IPS-NIHi7 (cell line): Measurements from ENCODE around the gene NCAPD3.
"Not testable (repeated sequence)": the region's sequence is repeated elsewhere in the genome, so short reads cannot be mapped to it uniquely, and the experiment has no call there.

Experiments used
- DNase-seq: peaks from one replicate; pipeline ENCODE4 v3.0.0; 2012; ENCODE audit warnings: mixed read lengths; ENCODE audit errors: extremely low spot score

NCAPD3 gene

DNA sequence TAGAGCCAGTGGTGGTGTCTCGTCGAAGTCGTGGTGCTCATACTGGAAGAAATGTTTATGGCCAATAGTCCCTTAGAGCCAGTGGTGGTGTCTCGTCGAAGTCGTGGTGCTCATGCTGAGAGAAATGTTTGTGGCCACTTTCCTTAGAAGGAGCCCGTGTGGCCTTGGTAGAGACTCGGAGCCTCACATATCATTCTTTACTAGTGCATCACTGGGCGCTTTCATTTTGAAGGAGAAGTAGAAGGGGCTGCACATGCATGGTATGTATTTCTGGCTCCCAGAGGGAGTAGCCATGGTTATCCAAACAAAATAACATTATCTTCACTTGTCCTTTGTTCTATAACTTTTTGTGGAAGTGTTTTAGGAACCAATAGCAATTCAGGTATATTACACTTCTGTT is 85.4 kb downstream of the NCAPD3 start:
- no peak for DNase-seq

DNA sequence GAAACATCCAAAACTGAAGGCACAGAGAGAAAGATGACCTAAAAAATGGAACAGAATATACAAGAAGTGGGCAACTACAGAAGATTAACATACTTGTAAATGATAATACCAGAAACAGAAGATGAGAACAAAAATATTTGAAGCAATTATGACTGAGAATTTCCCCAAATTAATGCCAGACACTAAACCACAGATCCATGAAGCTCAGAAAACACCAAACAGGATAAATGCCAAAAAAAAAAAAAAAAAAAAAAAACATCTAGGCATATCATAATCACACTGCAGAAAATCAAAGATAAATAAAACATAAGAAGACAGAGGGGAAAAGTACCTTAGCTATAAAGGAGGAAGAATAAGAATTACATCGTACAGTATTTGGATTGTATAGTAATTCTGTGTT is 89.6 kb downstream of the NCAPD3 start:
- no peak for DNase-seq

DNA sequence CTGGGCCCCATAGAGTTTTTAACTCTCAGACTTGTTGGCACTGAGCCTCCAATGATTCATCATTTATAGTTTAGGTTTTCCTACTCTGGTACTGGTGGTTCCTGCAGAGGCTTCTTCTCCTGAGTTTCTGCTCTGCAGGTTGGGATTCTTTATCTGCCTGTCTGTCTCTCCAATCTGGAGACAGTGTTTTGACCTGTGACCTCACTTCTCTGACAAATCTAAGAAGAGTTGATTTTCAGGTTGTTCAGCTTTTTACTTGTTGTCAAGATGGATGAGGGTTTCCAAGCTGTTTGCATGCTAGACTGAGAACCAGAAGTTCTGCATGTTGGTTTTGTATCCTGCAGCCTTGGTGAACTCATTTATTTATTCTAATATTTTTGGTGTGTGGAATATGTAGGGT is 91.0 kb downstream of the NCAPD3 start:
- no peak for DNase-seq

DNA sequence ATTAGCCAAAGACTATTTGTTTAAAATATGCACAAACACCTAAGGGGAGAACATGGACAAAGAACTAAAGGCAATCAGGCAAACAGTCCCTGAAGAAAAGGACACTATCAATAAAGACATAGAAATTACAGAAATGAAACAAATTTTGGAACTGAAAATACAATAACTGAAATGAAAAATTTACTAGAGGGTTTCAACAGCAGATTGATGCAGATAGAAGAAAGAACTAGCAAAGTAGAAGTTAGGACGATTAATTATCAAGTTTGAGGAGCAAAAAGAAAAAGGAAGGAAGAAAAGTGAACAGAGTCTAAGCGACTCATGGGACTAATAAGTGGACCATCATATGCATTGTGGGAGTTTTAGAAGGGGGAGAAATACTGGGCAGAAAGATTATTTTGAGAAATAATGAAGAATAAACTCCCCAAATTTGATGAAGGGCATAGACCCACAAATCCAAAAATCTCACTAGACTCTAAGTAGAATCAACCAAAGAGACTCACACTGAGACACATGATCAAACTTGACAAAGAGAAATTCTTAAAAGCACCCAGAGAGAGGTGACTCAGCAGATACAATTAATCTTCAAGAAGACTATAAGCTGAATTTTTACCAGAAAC is 92.0 kb downstream of the NCAPD3 start:
- DNase-seq = no peak

DNA sequence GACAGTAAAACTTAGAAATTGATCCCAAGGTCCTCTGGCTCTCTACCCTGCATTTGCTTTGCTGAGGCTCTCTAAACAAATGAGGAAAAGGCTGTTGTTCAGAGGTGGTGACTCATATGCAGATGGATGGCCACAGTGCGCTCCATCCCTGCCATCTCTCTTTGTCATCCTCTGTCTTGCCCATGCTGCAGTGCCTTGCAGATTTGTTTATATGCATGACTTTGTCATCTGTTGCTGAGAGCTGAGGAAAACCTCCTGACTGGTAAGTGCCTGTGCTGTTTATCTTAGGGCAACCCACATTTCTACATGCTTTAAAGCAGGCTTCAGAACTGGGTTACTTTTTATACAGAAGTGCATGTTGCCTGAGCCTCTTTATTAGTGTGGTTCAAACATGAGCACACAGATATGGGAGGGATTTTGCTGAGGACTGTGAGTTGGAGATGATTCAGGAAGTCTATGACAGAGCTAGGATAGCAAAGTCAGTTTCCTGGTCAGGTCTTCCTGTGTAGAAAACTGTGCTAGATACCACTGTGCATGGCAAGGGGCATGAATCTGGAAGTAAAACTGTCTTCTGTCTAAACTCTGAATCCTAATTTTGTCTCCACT is 97.4 kb downstream of the NCAPD3 start:
- peak; percentile 61 for DNase-seq

DNA sequence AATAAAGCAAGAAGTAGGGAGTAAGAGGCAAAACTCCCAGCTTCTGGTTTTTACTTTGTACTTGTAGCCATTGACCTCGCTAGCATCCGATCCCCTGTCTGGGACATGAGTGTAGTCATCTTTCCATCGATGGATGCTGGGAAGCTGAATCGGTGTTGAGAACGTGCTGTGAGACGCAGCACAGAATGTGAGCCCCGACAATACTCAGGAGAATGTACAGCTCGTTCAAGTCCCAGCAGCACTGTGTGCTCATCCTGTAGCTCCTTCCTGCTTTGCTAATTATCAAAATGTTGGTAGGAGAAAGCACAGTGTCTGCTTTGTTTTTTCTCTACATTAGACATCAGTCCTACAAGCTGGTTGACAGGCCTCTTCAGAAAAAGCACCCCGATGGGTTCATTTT is 98.3 kb downstream of the NCAPD3 start:
- DNase-seq = no peak

DNA sequence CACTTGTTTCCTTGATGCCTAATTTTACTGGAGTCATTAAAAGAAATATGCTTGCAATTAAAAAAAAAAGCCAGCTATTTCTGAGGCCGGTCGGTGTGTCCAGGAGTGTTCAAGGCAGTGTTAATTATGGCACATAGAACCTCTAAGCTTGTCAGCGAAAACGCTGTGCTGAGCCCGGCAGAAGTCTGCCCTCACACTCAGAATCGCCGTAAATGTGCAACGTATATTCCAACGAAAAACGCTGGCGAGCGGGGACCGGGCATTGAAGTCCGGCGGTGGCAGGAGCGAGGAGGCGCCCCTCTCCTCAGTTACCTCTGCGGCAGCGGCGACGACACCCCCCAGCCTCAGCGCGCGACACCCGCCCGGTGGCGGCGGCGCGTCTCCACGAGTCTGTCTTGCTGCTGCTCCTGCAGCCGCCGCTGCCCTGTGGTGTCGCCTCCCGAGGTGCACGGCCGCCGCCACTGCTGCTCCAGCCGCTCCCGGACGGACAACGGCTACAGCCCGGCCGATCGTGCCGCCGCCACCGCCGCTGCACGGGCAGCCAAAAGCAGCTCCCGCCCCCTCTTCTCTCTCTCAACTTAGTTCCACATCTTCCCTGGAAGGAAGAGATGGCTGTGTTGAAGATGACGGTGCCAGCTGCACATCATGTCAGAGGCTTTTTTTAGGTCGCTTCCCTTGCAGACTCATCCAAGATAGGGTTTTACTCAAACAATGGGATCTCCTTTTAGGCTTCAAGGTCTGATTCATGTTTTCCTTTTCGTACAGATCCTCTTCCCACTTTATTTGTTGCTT is 98.9 kb downstream of the NCAPD3 start:
- DNase-seq = peak; percentile 73

DNA sequence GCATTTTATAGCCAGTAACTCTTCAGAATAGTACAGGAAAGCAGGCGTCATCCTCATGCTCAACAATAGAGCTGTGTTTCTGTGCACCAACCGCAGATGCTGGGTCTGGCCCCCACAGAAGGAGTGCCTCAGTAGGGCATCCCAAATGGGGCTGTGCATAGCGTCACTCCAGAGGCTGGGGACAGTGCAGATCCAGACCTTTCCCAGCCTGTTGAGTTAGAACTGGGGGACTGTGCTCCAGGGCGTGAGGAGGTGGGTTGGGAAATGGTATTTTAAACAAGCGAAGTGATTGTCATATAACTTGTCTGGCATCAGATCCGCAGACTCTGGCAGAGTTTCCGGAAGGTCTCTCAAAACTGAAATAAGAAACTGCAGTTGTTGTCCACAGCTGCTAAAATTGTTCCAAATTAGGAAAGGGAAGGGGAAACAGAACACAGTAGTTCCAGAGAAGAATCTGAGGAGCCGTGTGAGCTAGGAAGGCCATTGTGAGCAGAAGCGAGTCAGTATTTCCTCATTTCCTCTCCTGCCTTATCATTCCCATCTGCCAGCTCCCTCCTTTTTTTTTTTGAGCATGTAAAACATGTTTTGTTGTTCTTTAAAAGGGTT is 102.7 kb downstream of the NCAPD3 start:
- no peak for DNase-seq

DNA sequence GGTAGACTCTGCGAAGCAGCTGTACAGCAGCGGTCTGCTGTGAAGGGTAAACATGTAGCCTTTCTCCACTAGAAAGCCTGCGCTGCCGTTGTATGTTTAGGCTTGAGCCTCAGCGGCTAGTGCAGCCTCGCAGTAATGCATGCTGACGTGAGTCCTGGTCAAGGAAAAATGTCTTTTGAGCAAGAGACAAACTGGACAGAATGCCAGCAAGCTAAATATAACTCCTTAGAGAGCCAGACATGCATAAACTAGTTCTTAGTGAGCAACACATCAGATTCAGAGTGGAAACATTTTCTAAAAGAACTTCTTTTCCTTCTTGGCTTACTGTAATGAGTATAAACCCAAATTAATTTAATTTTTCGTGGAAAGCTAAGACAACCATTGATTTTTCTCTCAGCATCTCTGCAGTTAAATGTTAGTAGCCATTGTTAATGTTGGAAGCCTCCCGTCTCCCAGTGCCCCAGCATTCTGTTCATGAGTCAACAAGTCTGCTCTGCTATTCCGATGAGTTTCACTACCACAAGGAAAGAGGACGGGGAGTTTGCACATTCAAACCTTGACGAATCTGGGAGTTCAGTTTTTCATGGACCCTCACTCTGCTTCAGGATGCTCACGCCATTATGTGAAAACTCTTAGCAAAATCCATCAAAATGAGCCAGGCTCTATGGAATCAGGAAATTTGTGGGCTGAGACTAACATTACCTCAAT is 103.5 kb downstream of the NCAPD3 start:
- no peak for DNase-seq

DNA sequence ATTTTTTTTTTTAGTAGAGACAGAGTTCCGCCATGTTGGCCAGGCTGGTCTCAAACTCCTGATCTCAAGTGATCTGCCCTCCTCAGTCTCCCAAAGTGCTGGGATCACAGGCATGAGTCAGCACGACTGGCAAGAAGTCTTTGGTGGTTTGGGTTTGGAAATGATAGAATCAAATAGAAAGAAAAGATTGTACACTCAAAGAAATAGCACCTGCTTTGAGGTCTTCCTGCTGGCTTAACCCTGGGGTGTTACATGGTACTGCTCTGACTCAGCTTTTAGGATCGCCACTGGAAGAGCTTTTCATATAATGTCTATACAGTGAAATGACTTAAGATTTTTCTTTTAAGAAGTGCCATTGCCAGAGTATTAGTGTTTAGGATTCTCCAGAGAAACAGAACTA is 104.7 kb downstream of the NCAPD3 start:
- DNase-seq = no peak

DNA sequence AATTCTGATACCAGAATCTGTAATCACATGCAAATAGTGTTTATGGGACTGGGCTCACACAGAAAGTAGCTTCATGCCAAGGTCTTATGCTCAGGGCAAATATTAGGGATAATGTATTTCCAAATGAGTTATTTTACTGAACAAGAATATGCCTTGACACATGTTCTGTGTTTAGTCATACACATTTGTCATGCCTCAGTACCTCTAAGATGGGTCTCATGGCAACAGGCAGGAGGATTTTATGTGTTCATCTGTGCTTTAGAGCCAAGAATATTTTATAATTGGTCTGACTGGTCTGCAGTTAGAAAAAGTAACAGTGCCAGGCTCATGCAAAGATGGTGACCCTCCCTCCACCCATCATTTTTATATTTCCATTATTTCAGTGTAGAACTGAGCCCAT is 105.8 kb downstream of the NCAPD3 start:
- no peak for DNase-seq

DNA sequence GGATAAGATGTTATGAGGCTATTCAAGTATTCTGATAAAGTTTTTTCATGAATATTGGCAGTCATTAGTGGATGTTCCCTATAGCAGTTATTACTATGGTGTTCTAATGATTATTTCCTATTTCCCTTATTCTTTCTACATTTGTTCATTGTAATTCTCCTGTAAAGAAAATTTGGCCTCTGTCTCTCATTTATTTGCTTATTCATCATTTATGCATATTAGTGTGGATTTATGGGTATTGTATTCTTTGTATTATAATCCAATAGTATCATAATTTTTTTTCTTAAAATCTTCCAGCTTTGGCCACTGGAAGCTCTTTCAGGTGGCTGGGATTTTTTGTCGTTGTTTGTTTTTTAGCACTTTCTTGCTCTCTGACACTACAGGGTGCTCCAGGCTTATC is 107.6 kb downstream of the NCAPD3 start:
- no peak for DNase-seq

DNA sequence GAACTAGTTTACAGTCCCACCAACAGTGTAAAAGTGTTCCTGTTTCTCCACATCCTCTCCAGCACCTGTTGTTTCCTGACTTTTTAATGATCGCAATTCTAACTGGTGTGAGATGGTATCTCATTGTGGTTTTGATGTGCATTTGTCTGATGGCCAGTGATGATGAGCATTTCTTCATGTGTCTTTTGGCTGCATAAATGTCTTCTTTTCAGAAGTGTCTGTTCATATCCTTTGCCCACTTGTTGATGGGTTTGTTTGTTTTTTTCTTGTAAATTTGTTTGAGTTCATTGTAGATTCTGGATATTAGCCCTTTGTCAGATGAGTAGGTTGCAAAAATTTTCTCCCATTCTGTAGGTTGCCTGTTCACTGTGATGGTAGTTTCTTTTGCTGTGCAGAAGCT is 110.0 kb downstream of the NCAPD3 start:
- not testable (repeated sequence) for DNase-seq

DNA sequence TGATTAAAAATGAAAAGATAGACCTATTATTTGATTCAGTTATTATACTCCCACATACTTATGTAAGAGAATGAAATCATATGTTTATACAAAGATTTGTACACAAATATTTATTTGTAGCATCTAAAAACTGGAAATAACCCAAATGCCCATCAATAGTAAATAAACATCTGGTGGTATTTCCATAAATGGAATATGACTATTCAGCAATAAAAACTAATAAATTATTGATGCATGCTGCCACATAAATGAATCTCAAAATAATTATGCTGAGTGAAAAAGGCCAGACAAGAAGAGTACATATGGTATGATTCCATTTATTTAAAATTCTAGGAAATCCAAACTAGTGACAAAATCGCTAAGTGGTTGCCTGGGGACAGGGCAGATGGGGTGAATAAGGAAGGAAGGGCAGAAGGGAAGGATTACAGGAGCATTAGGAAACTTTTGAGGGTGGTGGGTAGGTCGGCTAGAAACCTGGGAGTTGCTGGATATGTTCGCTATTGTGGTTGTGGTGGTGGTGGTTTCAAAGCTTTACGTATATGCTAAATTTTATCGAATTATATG is 113.4 kb downstream of the NCAPD3 start:
- no peak for DNase-seq
